ENCODE measurements around the gene HID1. TPM values are rescaled to one million over a fixed set of nuclear protein-coding genes. Genes with fewer than 3 reads are reported as not detected.

Gene HID1
- total and polyA plus RNA-seq, 9 of the 15 experiments (the other 6 are each of a cell fraction or from before 2014, with no cell fraction given) = 0.14 to 2.1 (median 0.54) TPM; not detected in 2

GRCh38 chr17:74987418-74987908 is 14.9 kb upstream of the HID1 start, which contains the start of gene CDR2L (continued):
- TF ChIP-seq ESRRA (IDR thresholded peaks at IDR 0.05; ENCODE audit: borderline replicate concordance, low read depth) (no peak), YY1 (IDR thresholded peaks at IDR 0.05; ENCODE audit: borderline replicate concordance in 1 of 3, control insufficient read depth in 1 of 3, extremely low read depth in 1 of 3, insufficient read depth in 3 of 3, insufficient read length in 1 of 3, insufficient replicate concordance in 2 of 3, low read depth in 1 of 3, low read length in 2 of 3) (peak in 2 of 3 experiments; percentile 74 to 82), NFIC (IDR thresholded peaks at IDR 0.05) (peak; percentile 87), SIN3B (IDR thresholded peaks at IDR 0.05; ENCODE audit: low read depth) (peak; percentile 62; the same call in 1 of the 2 replicates), MAFG (tag; conservative IDR thresholded peaks at IDR 0.05) (no peak), NFYB (IDR thresholded peaks at IDR 0.05; ENCODE audit: extremely low read depth, insufficient read length) (peak; percentile 52), FOXJ3 (CRISPR knock-in tag; IDR thresholded peaks at IDR 0.05) (no peak), ILF3 (IDR thresholded peaks at IDR 0.05; ENCODE audit: borderline replicate concordance) (peak; percentile 92; the same call in 1 of the 2 replicates), ZNF583 (CRISPR knock-in tag; IDR thresholded peaks at IDR 0.05) (0 out of 2 replicates have a peak, but pooled peaks have one; percentile 51), RBFOX2 (IDR thresholded peaks at IDR 0.05; ENCODE audit: low read depth, low read length) (peak; percentile 87), POLR2A (conservative IDR thresholded peaks at IDR 0.05) (peak; percentile 57), ZNF639 (CRISPR knock-in tag; conservative IDR thresholded peaks at IDR 0.05 in 1 of 2, IDR thresholded peaks at IDR 0.05 in 1 of 2) (peak in 1 of 2 experiments; percentile 71; a peak in 1 of 4 replicates), GTF2E2 (tag; IDR thresholded peaks at IDR 0.05) (0 out of 2 replicates have a peak, but pooled peaks have one; percentile 7), KDM5B (IDR thresholded peaks at IDR 0.05; ENCODE audit: insufficient replicate concordance, low read depth, low read length) (peak; percentile 78), TAF1 (IDR thresholded peaks at IDR 0.05; ENCODE audit: control insufficient read depth, extremely low read depth, insufficient read depth, low read length, severe bottlenecking) (peak; percentile 55), ZNF830 (CRISPR knock-in tag; IDR thresholded peaks at IDR 0.05) (no peak), TARDBP (IDR thresholded peaks at IDR 0.05) (no peak), PTRF (tag; IDR thresholded peaks at IDR 0.05) (no peak), MYC (IDR thresholded peaks at IDR 0.05; ENCODE audit: low read depth, low read length) (0 out of 2 replicates have a peak, but pooled peaks have one; percentile 11), MYC (CRISPR knock-in tag; IDR thresholded peaks at IDR 0.05; ENCODE audit: borderline replicate concordance, low read depth) (no peak)
- TF ChIP-seq, protein P1, sequence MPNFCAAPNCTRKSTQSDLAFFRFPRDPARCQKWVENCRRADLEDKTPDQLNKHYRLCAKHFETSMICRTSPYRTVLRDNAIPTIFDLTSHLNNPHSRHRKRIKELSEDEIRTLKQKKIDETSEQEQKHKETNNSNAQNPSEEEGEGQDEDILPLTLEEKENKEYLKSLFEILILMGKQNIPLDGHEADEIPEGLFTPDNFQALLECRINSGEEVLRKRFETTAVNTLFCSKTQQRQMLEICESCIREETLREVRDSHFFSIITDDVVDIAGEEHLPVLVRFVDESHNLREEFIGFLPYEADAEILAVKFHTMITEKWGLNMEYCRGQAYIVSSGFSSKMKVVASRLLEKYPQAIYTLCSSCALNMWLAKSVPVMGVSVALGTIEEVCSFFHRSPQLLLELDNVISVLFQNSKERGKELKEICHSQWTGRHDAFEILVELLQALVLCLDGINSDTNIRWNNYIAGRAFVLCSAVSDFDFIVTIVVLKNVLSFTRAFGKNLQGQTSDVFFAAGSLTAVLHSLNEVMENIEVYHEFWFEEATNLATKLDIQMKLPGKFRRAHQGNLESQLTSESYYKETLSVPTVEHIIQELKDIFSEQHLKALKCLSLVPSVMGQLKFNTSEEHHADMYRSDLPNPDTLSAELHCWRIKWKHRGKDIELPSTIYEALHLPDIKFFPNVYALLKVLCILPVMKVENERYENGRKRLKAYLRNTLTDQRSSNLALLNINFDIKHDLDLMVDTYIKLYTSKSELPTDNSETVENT (CRISPR knock-in tag; IDR thresholded peaks at IDR 0.05) = peak; percentile 90
- TF ChIP-seq, protein P2, sequence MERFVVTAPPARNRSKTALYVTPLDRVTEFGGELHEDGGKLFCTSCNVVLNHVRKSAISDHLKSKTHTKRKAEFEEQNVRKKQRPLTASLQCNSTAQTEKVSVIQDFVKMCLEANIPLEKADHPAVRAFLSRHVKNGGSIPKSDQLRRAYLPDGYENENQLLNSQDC (CRISPR knock-in tag; IDR thresholded peaks at IDR 0.05) = peak; percentile 33; the same call in 1 of the 2 replicates
- TF ChIP-seq, protein P3, sequence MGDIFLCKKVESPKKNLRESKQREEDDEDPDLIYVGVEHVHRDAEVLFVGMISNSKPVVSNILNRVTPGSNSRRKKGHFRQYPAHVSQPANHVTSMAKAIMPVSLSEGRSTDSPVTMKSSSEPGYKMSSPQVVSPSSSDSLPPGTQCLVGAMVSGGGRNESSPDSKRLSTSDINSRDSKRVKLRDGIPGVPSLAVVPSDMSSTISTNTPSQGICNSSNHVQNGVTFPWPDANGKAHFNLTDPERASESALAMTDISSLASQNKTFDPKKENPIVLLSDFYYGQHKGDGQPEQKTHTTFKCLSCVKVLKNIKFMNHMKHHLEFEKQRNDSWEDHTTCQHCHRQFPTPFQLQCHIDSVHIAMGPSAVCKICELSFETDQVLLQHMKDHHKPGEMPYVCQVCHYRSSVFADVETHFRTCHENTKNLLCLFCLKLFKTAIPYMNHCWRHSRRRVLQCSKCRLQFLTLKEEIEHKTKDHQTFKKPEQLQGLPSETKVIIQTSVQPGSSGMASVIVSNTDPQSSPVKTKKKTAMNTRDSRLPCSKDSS (IDR thresholded peaks at IDR 0.05; ENCODE audit: low read depth, partially characterized antibody) = no peak
